Panc1 (cell line): ENCODE measurements around the gene MBNL2. TPM values are rescaled to one million over a fixed set of nuclear protein-coding genes. Genes with fewer than 3 reads are reported as not detected.
"Not testable (repeated sequence)": the region's sequence is repeated elsewhere in the genome, so short reads cannot be mapped to it uniquely, and the experiment has no call there.

Experiments
- ATAC-seq: fragments of 200-7000 bp; cut with Tn5 transposase; 2 replicates; pipeline ENCODE4 v1.9.1; 2020; ENCODE audit warnings: mild to moderate bottlenecking, moderate library complexity
- BruUV-seq: library from RNA; stranded (reverse); fragments of 400-500 nt; replicated peaks from 2 replicates; lab custom pipeline; 2021; lab: Mats Ljungman, UMichigan
- CTCF ChIA-PET: fragments of 300-600 bp; sonication (Branson Sonifier 250); formaldehyde crosslinking; loops from one replicate; lab custom pipeline; 2022; ENCODE audit warnings: antibody characterized with exemption; lab: Charles Lee
- POLR2A ChIA-PET: fragments of 300-600 bp; sonication (Branson Sonifier 250); formaldehyde crosslinking; loops from one replicate; lab custom pipeline; 2022; ENCODE audit warnings: antibody characterized with exemption; lab: Charles Lee
- DNase-seq: peaks from one replicate; pipeline ENCODE4 v3.0.0-alpha.2; 2010; ENCODE audit warnings: low read depth, low spot score
- H3K27ac ChIP-seq: 2 replicates; pipeline ENCODE4 v1.5.1; 2011; ENCODE audit warnings: mild to moderate bottlenecking, low read length, inconsistent platforms
- H3K27me3 ChIP-seq: fragments of 200-500 bp; sonication (Bioruptor generic); 2 replicates; pipeline ENCODE4 v1.6.0; 2014; ENCODE audit warnings: low read length, inconsistent platforms; ENCODE audit not compliant: control insufficient read depth, insufficient read depth
- H3K36me3 ChIP-seq: fragments of 200-500 bp; sonication (Bioruptor generic); 2 replicates; pipeline ENCODE4 v1.5.1; 2014; ENCODE audit warnings: inconsistent platforms, mild to moderate bottlenecking, low read length, moderate library complexity; ENCODE audit not compliant: control insufficient read depth, insufficient read depth
- H3K4me1 ChIP-seq: 2 replicates; pipeline ENCODE4 v1.5.1; 2011; ENCODE audit warnings: inconsistent platforms, mild to moderate bottlenecking, low read length, moderate library complexity; ENCODE audit not compliant: control insufficient read depth, insufficient read depth
- H3K4me3 ChIP-seq, 2 experiments: 2 replicates each; pipeline ENCODE4 v1.5.1; 2011 to 2012; ENCODE audit warnings: low read depth in 2 of 2, low read length in 2 of 2, mild to moderate bottlenecking in 2 of 2, inconsistent platforms in 1 of 2, moderate library complexity in 1 of 2
- H3K9me3 ChIP-seq: fragments of 200-500 bp; sonication (Bioruptor generic); 2 replicates; pipeline ENCODE4 v1.5.1; 2014; ENCODE audit warnings: low read depth, mild to moderate bottlenecking, inconsistent platforms, low read length, moderate library complexity; ENCODE audit not compliant: control insufficient read depth, insufficient read depth
- CTCF ChIP-seq: fragments of 450-650 bp; IDR thresholded peaks from 2 replicates; pipeline ENCODE4 v1.5.1; 2017; ENCODE audit warnings: mild to moderate bottlenecking
- POLR2AphosphoS5 ChIP-seq: IDR thresholded peaks from 2 replicates; pipeline ENCODE4 v1.6.1; 2012; ENCODE audit warnings: mild to moderate bottlenecking, low read depth, low read length, moderate library complexity
- SIN3A ChIP-seq: IDR thresholded peaks from 2 replicates; pipeline ENCODE4 v1.6.1; 2012; ENCODE audit warnings: low read depth, mild to moderate bottlenecking, low read length, moderate library complexity, borderline replicate concordance; ENCODE audit not compliant: insufficient read depth
- TCF7L2 ChIP-seq: IDR thresholded peaks from 2 replicates; pipeline ENCODE4 v1.6.1; 2011; ENCODE audit warnings: mild to moderate bottlenecking, low read depth, low read length, inconsistent platforms
- in situ Hi-C: cut with HindIII; loops from 2 replicates; pipeline ENCODE4 v1.10.0; 2016; ENCODE audit warnings: low sequenced_read_pairs, low pct_unique_long_range_greater_than_20kb
- intact Hi-C: fragments of 100-400 bp; cut with micrococcal nuclease; formaldehyde crosslinking; loops from one replicate; pipeline ENCODE4 v1.10.0; 2022; ENCODE audit not compliant: unreplicated experiment
- total RNA-seq: library from RNA; stranded (reverse); gene quantifications from one replicate; pipeline ENCODE4 v1.2.1, GENCODE V29; 2021; ENCODE audit not compliant: unreplicated experiment
- TF ChIP-seq, protein P1 (sequence below), 2 experiments: IDR thresholded peaks; 2 replicates each; pipeline ENCODE4 v1.6.1; 2011 to 2012; ENCODE audit warnings: low read depth in 2 of 2, control low read depth in 1 of 2, low read length in 1 of 2, mild to moderate bottlenecking in 1 of 2, moderate library complexity in 1 of 2; ENCODE audit not compliant: insufficient read depth in 1 of 2

Gene MBNL2
- total RNA-seq, 1 experiment from 2014 or later: 103 TPM

DNA sequence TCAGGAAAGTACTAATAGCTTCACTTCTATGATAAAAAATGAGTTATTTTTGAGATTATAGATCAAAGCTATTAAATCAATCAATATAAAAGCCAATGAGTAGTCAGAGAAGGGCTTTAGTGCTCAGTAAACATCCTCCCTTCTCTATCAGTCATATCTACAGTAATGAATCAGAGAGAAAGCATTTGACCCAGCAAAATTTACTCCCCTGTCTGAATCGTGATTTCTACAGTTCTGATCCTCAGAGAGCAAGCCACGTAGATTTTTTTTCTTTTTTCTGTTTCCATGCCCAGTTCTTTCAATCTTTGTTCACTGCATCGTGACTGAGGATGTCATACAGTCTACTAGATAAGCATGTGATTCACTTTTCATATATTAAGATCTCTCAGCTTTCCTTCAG lies 16.2 kb upstream of the MBNL2 start:
- no TSS peak for BruUV-seq
- Histone ChIP-seq H3K27me3 (no peaks in the 10 kb centered on the region), H3K4me3 (no peak overlapping the region), H3K9me3 (no peaks in the 10 kb centered on the region), H3K4me1 (peaks cover 15% of the 10 kb centered on the region), H3K27ac (peak overlapping the region; percentile 83), H3K36me3 (no peaks in the 10 kb centered on the region)
- ChIA-PET POLR2A (interaction anchor here (1.0 kb wide), 1 partner anchor 99 kb away, joined by 3 read pairs; no protein-coding TSS in a partner anchor), CTCF (no interaction called here)
- DNase-seq: no peak
- TF ChIP-seq SIN3A (no peak), TCF7L2 (peak; percentile 57; the same call in 1 of the 2 replicates)
- intact Hi-C loops (no loop called here), in situ Hi-C loops (no loop called here)
- ATAC-seq: peak; percentile 85

- in situ Hi-C loops, DNase-seq: not testable (repeated sequence)
Observed at GRCh38 chr13:97207252-97207651, 14.9 kb upstream of the MBNL2 start.

GRCh38 chr13:97211300-97211699 lies 10.8 kb upstream of the MBNL2 start:
- no peaks in the 10 kb centered on the region for H3K9me3 ChIP-seq
- TF ChIP-seq POLR2AphosphoS5: no peak
- no peak for TF ChIP-seq SIN3A
- TF ChIP-seq CTCF: no peak
- TF ChIP-seq, protein P1, sequence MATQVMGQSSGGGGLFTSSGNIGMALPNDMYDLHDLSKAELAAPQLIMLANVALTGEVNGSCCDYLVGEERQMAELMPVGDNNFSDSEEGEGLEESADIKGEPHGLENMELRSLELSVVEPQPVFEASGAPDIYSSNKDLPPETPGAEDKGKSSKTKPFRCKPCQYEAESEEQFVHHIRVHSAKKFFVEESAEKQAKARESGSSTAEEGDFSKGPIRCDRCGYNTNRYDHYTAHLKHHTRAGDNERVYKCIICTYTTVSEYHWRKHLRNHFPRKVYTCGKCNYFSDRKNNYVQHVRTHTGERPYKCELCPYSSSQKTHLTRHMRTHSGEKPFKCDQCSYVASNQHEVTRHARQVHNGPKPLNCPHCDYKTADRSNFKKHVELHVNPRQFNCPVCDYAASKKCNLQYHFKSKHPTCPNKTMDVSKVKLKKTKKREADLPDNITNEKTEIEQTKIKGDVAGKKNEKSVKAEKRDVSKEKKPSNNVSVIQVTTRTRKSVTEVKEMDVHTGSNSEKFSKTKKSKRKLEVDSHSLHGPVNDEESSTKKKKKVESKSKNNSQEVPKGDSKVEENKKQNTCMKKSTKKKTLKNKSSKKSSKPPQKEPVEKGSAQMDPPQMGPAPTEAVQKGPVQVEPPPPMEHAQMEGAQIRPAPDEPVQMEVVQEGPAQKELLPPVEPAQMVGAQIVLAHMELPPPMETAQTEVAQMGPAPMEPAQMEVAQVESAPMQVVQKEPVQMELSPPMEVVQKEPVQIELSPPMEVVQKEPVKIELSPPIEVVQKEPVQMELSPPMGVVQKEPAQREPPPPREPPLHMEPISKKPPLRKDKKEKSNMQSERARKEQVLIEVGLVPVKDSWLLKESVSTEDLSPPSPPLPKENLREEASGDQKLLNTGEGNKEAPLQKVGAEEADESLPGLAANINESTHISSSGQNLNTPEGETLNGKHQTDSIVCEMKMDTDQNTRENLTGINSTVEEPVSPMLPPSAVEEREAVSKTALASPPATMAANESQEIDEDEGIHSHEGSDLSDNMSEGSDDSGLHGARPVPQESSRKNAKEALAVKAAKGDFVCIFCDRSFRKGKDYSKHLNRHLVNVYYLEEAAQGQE (IDR thresholded peaks at IDR 0.05; ENCODE audit: insufficient read depth in 1 of 2, low read depth in 2 of 2, low read length in 1 of 2): no peak
- TF ChIP-seq TCF7L2: no peak
- BruUV-seq: no TSS peak
- in situ Hi-C loops (no loop called here), intact Hi-C loops (no loop called here)
- DNase-seq: no peak
- H3K4me3 ChIP-seq: no peak overlapping the region
- CTCF ChIA-PET: interaction anchor here (2.6 kb wide), 1 partner anchor 101 kb away, joined by 9 read pairs; no protein-coding TSS in a partner anchor
- H3K4me1 ChIP-seq: peaks cover 27% of the 10 kb centered on the region
- POLR2A ChIA-PET: no interaction called here
- no peak for ATAC-seq
- H3K36me3 ChIP-seq: no peaks in the 10 kb centered on the region
- H3K27ac ChIP-seq: peak overlapping the region; percentile 82
- H3K27me3 ChIP-seq: no peaks in the 10 kb centered on the region

More at GRCh38 chr13:97207252-97207651, 14.9 kb upstream of the MBNL2 start:
- Histone ChIP-seq H3K27ac (peak overlapping the region; percentile 83; the same call in 1 of the 2 replicates), H3K4me1 (peaks cover 26% of the 10 kb centered on the region)
- POLR2A ChIA-PET, CTCF ChIA-PET, ATAC-seq, H3K36me3 ChIP-seq, H3K27me3 ChIP-seq, H3K4me3 ChIP-seq, intact Hi-C loops, H3K9me3 ChIP-seq, BruUV-seq: not testable (repeated sequence)
